ENCODE results near the gene PHLPP1. TPM values are rescaled to one million over a fixed set of nuclear protein-coding genes. Genes with fewer than 3 reads are reported as not detected.

PHLPP1 gene
- total and polyA plus RNA-seq, 2 of the 4 experiments (the other 2 are of a cell fraction): 3.3 to 3.6 TPM

DNA sequence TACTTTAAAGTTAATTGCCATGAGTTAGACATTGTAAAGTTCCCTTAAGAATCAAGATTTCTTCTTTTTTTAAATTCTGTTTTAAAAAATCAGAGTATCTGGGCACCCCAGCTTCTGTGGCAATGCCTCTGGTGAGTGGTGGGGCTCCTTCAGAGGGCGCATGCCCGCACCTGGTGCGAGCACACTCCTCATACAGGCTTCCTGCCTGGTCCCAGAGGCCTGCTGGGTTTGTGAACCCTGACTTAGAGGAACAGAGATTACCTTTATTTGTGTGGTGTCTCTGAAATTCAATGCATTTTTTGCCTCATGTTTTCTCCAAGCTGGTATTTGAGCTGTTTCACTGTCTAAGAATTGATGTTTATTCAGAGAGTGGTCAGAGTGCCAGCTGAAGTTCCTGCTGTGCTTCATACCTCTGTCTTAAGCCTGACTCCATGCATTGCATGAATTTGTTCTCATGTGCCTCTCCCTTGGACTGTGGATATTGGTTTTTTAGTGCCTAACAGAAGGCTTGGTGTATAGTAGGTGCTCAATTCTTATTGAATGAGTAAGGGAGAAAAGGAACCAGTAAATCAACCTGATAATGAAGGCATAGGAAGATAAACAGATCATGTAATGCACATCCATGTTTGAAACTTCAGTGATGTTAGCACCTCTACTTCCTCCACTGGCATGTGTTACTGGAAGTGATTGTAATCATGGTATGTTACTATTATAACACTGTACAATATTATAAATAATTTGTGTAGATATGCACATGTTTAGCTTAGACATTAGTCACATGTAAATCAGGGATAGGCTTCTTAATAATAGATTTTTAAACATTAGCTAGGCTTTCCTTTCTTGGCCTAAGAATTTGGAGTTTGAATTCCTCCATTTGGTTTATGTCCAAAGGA lies 29.0 kb downstream of the PHLPP1 start:
- dilution Hi-C loops (cut with HindIII; ENCODE audit: low sequenced_read_pairs, unreplicated experiment) (no loop called here), intact Hi-C loops (cut with micrococcal nuclease) (no loop called here), in situ Hi-C loops (cut with MboI; ENCODE audit: low sequenced_read_pairs) (no loop called here)
- Histone ChIP-seq H4K20me1 (ENCODE audit: insufficient read depth, low read length) (no peaks in the 10 kb centered on the region; the same call in 1 of the 2 replicates), H3K4me1 (ENCODE audit: control insufficient read depth, insufficient read depth, low read length) (peaks cover 8% of the 10 kb centered on the region), H4K91ac (ENCODE audit: insufficient read depth, low read depth, low read length) (no peak overlapping the region), H2BK5ac (ENCODE audit: low read depth, low read length, poor library complexity, severe bottlenecking) (peak overlapping the region; percentile 25), H3K18ac (ENCODE audit: low read depth, low read length) (peak overlapping the region; percentile 41), H3K36me3 (ENCODE audit: control insufficient read depth, insufficient read depth, low read length) (no peaks in the 10 kb centered on the region), H2BK20ac (ENCODE audit: low read depth, low read length) (peak overlapping the region; percentile 39; the same call in 1 of the 2 replicates), H2AK5ac (ENCODE audit: low read depth, low read length) (no peak overlapping the region), H3K56ac (ENCODE audit: extremely low read depth, insufficient read depth, low read length) (no peak overlapping the region; the same call in 1 of the 2 replicates), H3K14ac (replicated peaks; ENCODE audit: low read depth, low read length) (0 out of 2 replicates have a peak overlapping the region, but pooled peaks have one; percentile 50), H2BK120ac (ENCODE audit: low read depth, low read length) (peak overlapping the region; percentile 28; the same call in 1 of the 2 replicates), H3K27ac (ENCODE audit: insufficient read depth, low read length) (peak overlapping the region; percentile 60; the same call in 1 of the 2 replicates), H3K9ac (ENCODE audit: low read depth, low read length) (no peak overlapping the region), H4K5ac (ENCODE audit: low read depth, low read length) (no peak overlapping the region), H3K9me1 (ENCODE audit: insufficient read depth, low read length) (peaks cover 8% of the 10 kb centered on the region; the same call in 1 of the 2 replicates), H4K8ac (ENCODE audit: low read depth in 2 of 2, low read length in 2 of 2) (no peak overlapping the region), H2AK9ac (replicated peaks; ENCODE audit: low read depth, low read length, poor library complexity) (no peak overlapping the region), H3K23ac (ENCODE audit: low read depth, low read length) (no peak overlapping the region; the same call in none of the 2 replicates), H3K4ac (ENCODE audit: low read depth, low read length) (peak overlapping the region; percentile 43), H3K27me3 (ENCODE audit: control insufficient read depth, insufficient read depth, low read length) (no peaks in the 10 kb centered on the region), H3K9me3 (ENCODE audit: control insufficient read depth, insufficient read depth, low read length) (no peaks in the 10 kb centered on the region), H3K4me3 (ENCODE audit: insufficient read depth, low read depth, low read length) (no peak overlapping the region), H2AFZ (replicated peaks; ENCODE audit: low read length, poor library complexity) (no peak overlapping the region), H3K4me2 (ENCODE audit: low read depth, low read length) (peak overlapping the region; percentile 54; the same call in 1 of the 2 replicates), H3K79me1 (ENCODE audit: low read depth in 1 of 2, low read length in 2 of 2) (peaks cover 3 to 17% of the 10 kb centered on the region in 2 experiments; a peak in 2 of 4 replicates), H2BK15ac (ENCODE audit: low read depth, low read length) (no peak overlapping the region)
- ChIA-PET POLR2A (ENCODE audit: unreplicated experiment) (no interaction called here), CTCF (no interaction called here)
- DNase-seq (peak; percentile 34), ATAC-seq (ENCODE audit: low read depth) (peak; percentile 90)
- WGBS, 2 experiments (ENCODE audit: extremely low coverage in 2 of 2, insufficient read length in 1 of 2): no CpG with 5 or more reads among the region's 3 CpGs
- no TSS peak for BruUV-seq (replicated peaks)
- no peak for TF ChIP-seq SMC3 (IDR thresholded peaks at IDR 0.05; ENCODE audit: low read depth, low read length)
- TF ChIP-seq, protein P1, sequence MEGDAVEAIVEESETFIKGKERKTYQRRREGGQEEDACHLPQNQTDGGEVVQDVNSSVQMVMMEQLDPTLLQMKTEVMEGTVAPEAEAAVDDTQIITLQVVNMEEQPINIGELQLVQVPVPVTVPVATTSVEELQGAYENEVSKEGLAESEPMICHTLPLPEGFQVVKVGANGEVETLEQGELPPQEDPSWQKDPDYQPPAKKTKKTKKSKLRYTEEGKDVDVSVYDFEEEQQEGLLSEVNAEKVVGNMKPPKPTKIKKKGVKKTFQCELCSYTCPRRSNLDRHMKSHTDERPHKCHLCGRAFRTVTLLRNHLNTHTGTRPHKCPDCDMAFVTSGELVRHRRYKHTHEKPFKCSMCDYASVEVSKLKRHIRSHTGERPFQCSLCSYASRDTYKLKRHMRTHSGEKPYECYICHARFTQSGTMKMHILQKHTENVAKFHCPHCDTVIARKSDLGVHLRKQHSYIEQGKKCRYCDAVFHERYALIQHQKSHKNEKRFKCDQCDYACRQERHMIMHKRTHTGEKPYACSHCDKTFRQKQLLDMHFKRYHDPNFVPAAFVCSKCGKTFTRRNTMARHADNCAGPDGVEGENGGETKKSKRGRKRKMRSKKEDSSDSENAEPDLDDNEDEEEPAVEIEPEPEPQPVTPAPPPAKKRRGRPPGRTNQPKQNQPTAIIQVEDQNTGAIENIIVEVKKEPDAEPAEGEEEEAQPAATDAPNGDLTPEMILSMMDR (conservative IDR thresholded peaks at IDR 0.05; ENCODE audit: low read depth, low read length): no peak
- TF ChIP-seq USF2 (IDR thresholded peaks at IDR 0.05; ENCODE audit: low read depth, low read length): no peak
- no peak for TF ChIP-seq CHD1 (IDR thresholded peaks at IDR 0.05; ENCODE audit: low read depth, low read length)
- TF ChIP-seq FOS (IDR thresholded peaks at IDR 0.05; ENCODE audit: low read depth, low read length): no peak
- TF ChIP-seq CEBPB (IDR thresholded peaks at IDR 0.05; ENCODE audit: low read depth, low read length): no peak
- TF ChIP-seq RCOR1 (IDR thresholded peaks at IDR 0.05; ENCODE audit: insufficient replicate concordance, low read length): no peak
- no peak for TF ChIP-seq NFE2L2 (IDR thresholded peaks at IDR 0.05; ENCODE audit: low read depth, low read length)
- no peak for TF ChIP-seq POLR2A (IDR thresholded peaks at IDR 0.05; ENCODE audit: low read depth, low read length)
- no peak for TF ChIP-seq RAD21 (IDR thresholded peaks at IDR 0.05; ENCODE audit: low read length)
- TF ChIP-seq BHLHE40 (IDR thresholded peaks at IDR 0.05; ENCODE audit: low read depth, low read length): no peak
- TF ChIP-seq MXI1 (IDR thresholded peaks at IDR 0.05; ENCODE audit: borderline replicate concordance, low read depth, low read length): no peak
- TF ChIP-seq RFX5 (IDR thresholded peaks at IDR 0.05; ENCODE audit: low read depth, low read length): no peak
- TF ChIP-seq MAFK (IDR thresholded peaks at IDR 0.05; ENCODE audit: low read depth, low read length): no peak

Data from IMR-90 (cell line).